ENCODE results near the gene TLE5. TPM values are rescaled to one million over a fixed set of nuclear protein-coding genes. Genes with fewer than 3 reads are reported as not detected.
A peak's percentile ranks its signal among the peaks of the same experiment; 100 is the strongest.

The TLE5 gene
- total and polyA plus RNA-seq, 10 of the 15 experiments (the other 5 are each of a cell fraction or from before 2014, with no cell fraction given), result 2.5 to 373 (median 154) TPM

DNA sequence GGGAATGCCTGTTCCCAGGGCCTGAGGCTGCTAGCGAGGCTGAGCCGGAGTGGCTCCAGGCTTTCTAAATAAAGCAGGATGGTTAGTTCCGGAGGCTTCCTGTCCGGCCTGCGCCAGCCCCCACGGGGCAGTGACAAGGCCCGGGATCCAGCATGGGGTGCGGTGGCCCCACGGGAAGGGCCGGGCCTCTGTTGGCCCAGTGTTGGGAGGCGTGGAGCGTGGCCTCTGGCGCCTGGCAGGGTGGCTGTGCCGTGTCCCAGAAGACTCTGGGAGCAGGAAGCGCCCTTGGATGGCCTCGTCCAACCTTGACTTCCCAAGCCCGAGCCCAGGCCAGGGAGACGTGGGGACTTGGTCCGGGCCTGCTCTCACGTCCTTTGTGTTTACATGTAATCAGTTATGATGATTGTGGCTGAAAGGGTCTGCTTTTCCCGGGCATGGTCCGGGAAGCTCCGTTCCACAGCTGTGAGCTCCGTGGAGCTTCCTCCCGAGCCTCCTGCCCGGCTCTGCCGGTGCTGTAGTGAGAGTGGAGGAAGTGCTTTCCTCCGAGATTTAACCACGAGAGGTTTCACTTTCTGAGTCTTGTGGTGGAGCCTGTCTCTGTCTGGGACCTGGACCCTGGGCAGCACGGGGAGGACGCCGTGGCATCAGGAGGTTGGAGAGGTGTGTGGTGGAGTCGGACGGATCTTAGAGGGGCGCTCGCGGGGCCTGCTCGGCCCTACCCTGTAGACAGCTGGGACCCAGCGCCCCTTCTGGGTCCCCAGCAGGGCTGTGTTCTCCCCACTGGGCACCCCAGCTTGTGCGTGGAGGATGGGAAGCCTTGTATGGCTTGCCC is 36.4 kb upstream of the TLE5 start:
- CTCF ChIA-PET, result interaction anchor here (0.6 to 1.5 kb wide), 3 partner anchors 10 to 24 kb away, joined by 3 to 7 read pairs (median 4); no protein-coding TSS in a partner anchor
- POLR2A ChIA-PET, result no interaction called here
- H3K9ac ChIP-seq (ENCODE audit: control insufficient read depth, insufficient read depth, low read length), result no peak overlapping the region
- ATAC-seq, result peak; percentile 38
- H3K79me2 ChIP-seq (ENCODE audit: control insufficient read depth, insufficient read depth, low read length), result no peaks in the 10 kb centered on the region
- intact Hi-C loops (cut with micrococcal nuclease; ENCODE audit: unreplicated experiment), result no loop called here
- no peak for DNase-seq (ENCODE audit: low read depth, low spot score)
- H3K27me3 ChIP-seq (replicated peaks in 1 of 2; ENCODE audit: control insufficient read depth in 2 of 2, insufficient read depth in 2 of 2, low read length in 1 of 2), result no peaks in the 10 kb centered on the region; a peak in 2 of 4 replicates
- SMC1A ChIA-PET (ENCODE audit: uncharacterized antibody, unreplicated experiment), result no interaction called here
- no peaks in the 10 kb centered on the region for H4K20me1 ChIP-seq (ENCODE audit: control insufficient read depth, insufficient read depth)
- WGBS (ENCODE audit: insufficient coverage, insufficient replicate concordance, low lambda C conversion rate, missing lambda C conversion rate), result 43% methylated on average over 40 of the region's 40 CpGs
- RAD21 ChIA-PET (ENCODE audit: unreplicated experiment), result no interaction called here
- no peak overlapping the region for H3K27ac ChIP-seq (ENCODE audit: control insufficient read depth, insufficient read depth)
- in situ Hi-C loops (cut with MboI), result no loop called here
- no peak for FAIRE-seq
- no peak overlapping the region for H2AFZ ChIP-seq (ENCODE audit: control insufficient read depth, low read depth, low read length)
- no TSS peak for BruUV-seq (replicated peaks)
- H3K36me3 ChIP-seq (ENCODE audit: control insufficient read depth in 2 of 2, insufficient read depth in 2 of 2, low read length in 1 of 2), result no peaks in the 10 kb centered on the region
- H3K9me3 ChIP-seq (replicated peaks; ENCODE audit: control insufficient read depth, insufficient read depth, low read length), result no peaks in the 10 kb centered on the region
- H3K4me1 ChIP-seq (ENCODE audit: control insufficient read depth, insufficient read depth, low read length), result peaks cover 17% of the 10 kb centered on the region
- peak overlapping the region; percentile 11; the same call in 1 of the 2 replicates for H3K4me3 ChIP-seq
- peak overlapping the region; percentile 21; the same call in 1 of the 2 replicates for H3K4me2 ChIP-seq (ENCODE audit: control insufficient read depth, insufficient read depth)
- TF ChIP-seq EP300 (IDR thresholded peaks at IDR 0.05; ENCODE audit: borderline replicate concordance in 1 of 2, control insufficient read depth in 1 of 2, low read depth in 2 of 2, low read length in 2 of 2), result no peak
- 0 out of 4 replicates have a peak, but pooled peaks of 1 of the 2 experiments have one; percentile 27 for TF ChIP-seq ETV6 (conservative IDR thresholded peaks at IDR 0.05 in 1 of 2, IDR thresholded peaks at IDR 0.05 in 1 of 2; ENCODE audit: borderline replicate concordance in 1 of 2, low read depth in 1 of 2)
- TF ChIP-seq NR2C1 (IDR thresholded peaks at IDR 0.05), result no peak
- TF ChIP-seq, protein P1, sequence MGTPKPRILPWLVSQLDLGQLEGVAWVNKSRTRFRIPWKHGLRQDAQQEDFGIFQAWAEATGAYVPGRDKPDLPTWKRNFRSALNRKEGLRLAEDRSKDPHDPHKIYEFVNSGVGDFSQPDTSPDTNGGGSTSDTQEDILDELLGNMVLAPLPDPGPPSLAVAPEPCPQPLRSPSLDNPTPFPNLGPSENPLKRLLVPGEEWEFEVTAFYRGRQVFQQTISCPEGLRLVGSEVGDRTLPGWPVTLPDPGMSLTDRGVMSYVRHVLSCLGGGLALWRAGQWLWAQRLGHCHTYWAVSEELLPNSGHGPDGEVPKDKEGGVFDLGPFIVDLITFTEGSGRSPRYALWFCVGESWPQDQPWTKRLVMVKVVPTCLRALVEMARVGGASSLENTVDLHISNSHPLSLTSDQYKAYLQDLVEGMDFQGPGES (IDR thresholded peaks at IDR 0.05), result no peak
- TF ChIP-seq CHD1 (IDR thresholded peaks at IDR 0.05; ENCODE audit: low read depth, low read length), result no peak
- TF ChIP-seq EGR1 (IDR thresholded peaks at IDR 0.05; ENCODE audit: borderline replicate concordance in 1 of 2, low read depth in 2 of 2, low read length in 2 of 2), result no peak
- peak; percentile 70; the same call in 1 of the 2 replicates for TF ChIP-seq EED (IDR thresholded peaks at IDR 0.05; ENCODE audit: low read depth)
- TF ChIP-seq, protein P2, sequence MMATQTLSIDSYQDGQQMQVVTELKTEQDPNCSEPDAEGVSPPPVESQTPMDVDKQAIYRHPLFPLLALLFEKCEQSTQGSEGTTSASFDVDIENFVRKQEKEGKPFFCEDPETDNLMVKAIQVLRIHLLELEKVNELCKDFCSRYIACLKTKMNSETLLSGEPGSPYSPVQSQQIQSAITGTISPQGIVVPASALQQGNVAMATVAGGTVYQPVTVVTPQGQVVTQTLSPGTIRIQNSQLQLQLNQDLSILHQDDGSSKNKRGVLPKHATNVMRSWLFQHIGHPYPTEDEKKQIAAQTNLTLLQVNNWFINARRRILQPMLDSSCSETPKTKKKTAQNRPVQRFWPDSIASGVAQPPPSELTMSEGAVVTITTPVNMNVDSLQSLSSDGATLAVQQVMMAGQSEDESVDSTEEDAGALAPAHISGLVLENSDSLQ (IDR thresholded peaks at IDR 0.05), result no peak
- TF ChIP-seq, protein P3, sequence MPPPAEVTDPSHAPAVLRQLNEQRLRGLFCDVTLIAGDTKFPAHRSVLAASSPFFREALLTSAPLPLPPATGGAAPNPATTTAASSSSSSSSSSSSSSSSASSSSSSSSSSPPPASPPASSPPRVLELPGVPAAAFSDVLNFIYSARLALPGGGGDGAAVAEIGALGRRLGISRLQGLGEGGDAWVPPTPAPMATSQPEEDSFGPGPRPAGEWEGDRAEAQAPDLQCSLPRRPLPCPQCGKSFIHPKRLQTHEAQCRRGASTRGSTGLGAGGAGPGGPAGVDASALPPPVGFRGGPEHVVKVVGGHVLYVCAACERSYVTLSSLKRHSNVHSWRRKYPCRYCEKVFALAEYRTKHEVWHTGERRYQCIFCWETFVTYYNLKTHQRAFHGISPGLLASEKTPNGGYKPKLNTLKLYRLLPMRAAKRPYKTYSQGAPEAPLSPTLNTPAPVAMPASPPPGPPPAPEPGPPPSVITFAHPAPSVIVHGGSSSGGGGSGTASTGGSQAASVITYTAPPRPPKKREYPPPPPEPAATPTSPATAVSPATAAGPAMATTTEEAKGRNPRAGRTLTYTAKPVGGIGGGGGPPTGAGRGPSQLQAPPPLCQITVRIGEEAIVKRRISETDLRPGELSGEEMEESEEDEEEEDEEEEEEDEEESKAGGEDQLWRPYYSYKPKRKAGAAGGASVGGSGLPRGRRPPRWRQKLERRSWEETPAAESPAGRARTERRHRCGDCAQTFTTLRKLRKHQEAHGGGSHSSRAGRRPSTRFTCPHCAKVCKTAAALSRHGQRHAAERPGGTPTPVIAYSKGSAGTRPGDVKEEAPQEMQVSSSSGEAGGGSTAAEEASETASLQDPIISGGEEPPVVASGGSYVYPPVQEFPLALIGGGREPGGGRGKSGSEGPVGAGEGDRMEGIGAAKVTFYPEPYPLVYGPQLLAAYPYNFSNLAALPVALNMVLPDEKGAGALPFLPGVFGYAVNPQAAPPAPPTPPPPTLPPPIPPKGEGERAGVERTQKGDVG (CRISPR knock-in tag; IDR thresholded peaks at IDR 0.05), result no peak
- peak; percentile 77 for TF ChIP-seq RUNX3 (IDR thresholded peaks at IDR 0.05; ENCODE audit: low read length)
- 0 out of 4 replicates have a peak, but pooled peaks of 1 of the 2 experiments have one; percentile 36 for TF ChIP-seq IKZF2 (IDR thresholded peaks at IDR 0.05)
- TF ChIP-seq SPI1 (IDR thresholded peaks at IDR 0.05; ENCODE audit: borderline replicate concordance, insufficient read depth, low read depth, low read length), result peak; percentile 64; the same call in 1 of the 2 replicates
- no peak for TF ChIP-seq BHLHE40 (IDR thresholded peaks at IDR 0.05; ENCODE audit: borderline replicate concordance in 1 of 2, low read depth in 2 of 2, low read length in 1 of 2)
- TF ChIP-seq SREBF2 (IDR thresholded peaks at IDR 0.05; ENCODE audit: low read length), result no peak
- no peak for TF ChIP-seq PAX5 (IDR thresholded peaks at IDR 0.05; ENCODE audit: borderline replicate concordance, low read depth, low read length)
- TF ChIP-seq, protein P4, sequence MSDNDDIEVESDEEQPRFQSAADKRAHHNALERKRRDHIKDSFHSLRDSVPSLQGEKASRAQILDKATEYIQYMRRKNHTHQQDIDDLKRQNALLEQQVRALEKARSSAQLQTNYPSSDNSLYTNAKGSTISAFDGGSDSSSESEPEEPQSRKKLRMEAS (IDR thresholded peaks at IDR 0.05; ENCODE audit: low read depth, low read length), result no peak
- TF ChIP-seq IKZF1 (conservative IDR thresholded peaks at IDR 0.05), result peak; percentile 66

All from GM12878 (cell line).